Measurements from ENCODE around the gene FNDC3A.
"Not testable (repeated sequence)": the region's sequence is repeated elsewhere in the genome, so short reads cannot be mapped to it uniquely, and the experiment has no call there.

DNA sequence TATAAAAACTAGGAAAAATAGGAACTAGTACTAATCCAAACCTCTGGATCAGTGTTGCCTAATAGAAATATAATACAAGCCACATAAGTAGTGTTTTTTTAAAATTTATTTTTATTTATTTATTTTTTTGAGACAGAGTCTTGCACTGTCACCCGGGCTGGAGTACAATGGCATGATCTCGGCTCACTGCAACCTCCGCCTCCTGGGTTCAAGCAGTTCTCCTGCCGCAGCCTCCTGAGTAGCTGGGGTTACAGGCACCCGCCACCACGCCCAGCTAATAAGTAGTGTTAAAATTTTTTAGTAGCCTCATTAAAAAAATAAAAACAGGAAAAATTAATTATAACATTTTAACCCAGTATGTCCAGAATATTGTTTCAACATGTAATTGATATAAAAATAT, 94.3 kb downstream of the FNDC3A start:
- TF ChIP-seq, protein P1, sequence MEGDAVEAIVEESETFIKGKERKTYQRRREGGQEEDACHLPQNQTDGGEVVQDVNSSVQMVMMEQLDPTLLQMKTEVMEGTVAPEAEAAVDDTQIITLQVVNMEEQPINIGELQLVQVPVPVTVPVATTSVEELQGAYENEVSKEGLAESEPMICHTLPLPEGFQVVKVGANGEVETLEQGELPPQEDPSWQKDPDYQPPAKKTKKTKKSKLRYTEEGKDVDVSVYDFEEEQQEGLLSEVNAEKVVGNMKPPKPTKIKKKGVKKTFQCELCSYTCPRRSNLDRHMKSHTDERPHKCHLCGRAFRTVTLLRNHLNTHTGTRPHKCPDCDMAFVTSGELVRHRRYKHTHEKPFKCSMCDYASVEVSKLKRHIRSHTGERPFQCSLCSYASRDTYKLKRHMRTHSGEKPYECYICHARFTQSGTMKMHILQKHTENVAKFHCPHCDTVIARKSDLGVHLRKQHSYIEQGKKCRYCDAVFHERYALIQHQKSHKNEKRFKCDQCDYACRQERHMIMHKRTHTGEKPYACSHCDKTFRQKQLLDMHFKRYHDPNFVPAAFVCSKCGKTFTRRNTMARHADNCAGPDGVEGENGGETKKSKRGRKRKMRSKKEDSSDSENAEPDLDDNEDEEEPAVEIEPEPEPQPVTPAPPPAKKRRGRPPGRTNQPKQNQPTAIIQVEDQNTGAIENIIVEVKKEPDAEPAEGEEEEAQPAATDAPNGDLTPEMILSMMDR (IDR thresholded peaks at IDR 0.05; ENCODE audit: low read length): not testable (repeated sequence)
- TF ChIP-seq EZH2 (optimal IDR thresholded peaks at IDR 0.05; ENCODE audit: low read depth, low read length); EZH2phosphoT487 (IDR thresholded peaks at IDR 0.05; ENCODE audit: low read length): not testable (repeated sequence)

Data from MM.1S (cell line).